ENCODE results near the gene CYP2U1. TPM values are rescaled to one million over a fixed set of nuclear protein-coding genes. Genes with fewer than 3 reads are reported as not detected.
A peak's percentile ranks its signal among the peaks of the same experiment; 100 is the strongest.

Gene CYP2U1
- total RNA-seq (ENCODE audit: unreplicated experiment) = 4.4 TPM
- long read RNA-seq = 0 reads

- TF ChIP-seq, protein P1, sequence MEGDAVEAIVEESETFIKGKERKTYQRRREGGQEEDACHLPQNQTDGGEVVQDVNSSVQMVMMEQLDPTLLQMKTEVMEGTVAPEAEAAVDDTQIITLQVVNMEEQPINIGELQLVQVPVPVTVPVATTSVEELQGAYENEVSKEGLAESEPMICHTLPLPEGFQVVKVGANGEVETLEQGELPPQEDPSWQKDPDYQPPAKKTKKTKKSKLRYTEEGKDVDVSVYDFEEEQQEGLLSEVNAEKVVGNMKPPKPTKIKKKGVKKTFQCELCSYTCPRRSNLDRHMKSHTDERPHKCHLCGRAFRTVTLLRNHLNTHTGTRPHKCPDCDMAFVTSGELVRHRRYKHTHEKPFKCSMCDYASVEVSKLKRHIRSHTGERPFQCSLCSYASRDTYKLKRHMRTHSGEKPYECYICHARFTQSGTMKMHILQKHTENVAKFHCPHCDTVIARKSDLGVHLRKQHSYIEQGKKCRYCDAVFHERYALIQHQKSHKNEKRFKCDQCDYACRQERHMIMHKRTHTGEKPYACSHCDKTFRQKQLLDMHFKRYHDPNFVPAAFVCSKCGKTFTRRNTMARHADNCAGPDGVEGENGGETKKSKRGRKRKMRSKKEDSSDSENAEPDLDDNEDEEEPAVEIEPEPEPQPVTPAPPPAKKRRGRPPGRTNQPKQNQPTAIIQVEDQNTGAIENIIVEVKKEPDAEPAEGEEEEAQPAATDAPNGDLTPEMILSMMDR (IDR thresholded peaks at IDR 0.05; ENCODE audit: partially characterized antibody, unreplicated experiment) = no peak
- peak within 1 kb of the TSS; percentile 95 for H3K4me3 Mint-ChIP-seq (ENCODE audit: unreplicated experiment)
- H3K27ac Mint-ChIP-seq (ENCODE audit: unreplicated experiment) = no peak within 1 kb of the TSS
- no peaks in the 10 kb centered on the region for H3K4me1 Mint-ChIP-seq (ENCODE audit: low read depth, unreplicated experiment)
- peak; percentile 89 for DNase-seq
- H3K27me3 Mint-ChIP-seq (ENCODE audit: unreplicated experiment) = peaks cover 2% of the 10 kb centered on the region
- no peaks in the 10 kb centered on the region for H3K36me3 Mint-ChIP-seq (ENCODE audit: unreplicated experiment)
- peaks cover 2% of the 10 kb centered on the region for H3K9me3 Mint-ChIP-seq (ENCODE audit: unreplicated experiment)
Observed at GRCh38 chr4:107930821-107931774, at the start of gene CYP2U1. TSS of gene CYP2U1 (plus strand) at chr4:107931549. CDS start at chr4:107931644, 95 bp downstream.

- no peaks in the 10 kb centered on the region for H3K9me3 Mint-ChIP-seq (ENCODE audit: unreplicated experiment)
- no peak overlapping the region for H3K27ac Mint-ChIP-seq (ENCODE audit: unreplicated experiment)
- no peak overlapping the region for H3K4me3 Mint-ChIP-seq (ENCODE audit: unreplicated experiment)
- no peaks in the 10 kb centered on the region for H3K27me3 Mint-ChIP-seq (ENCODE audit: unreplicated experiment)
- DNase-seq = no peak
- H3K4me1 Mint-ChIP-seq (ENCODE audit: low read depth, unreplicated experiment) = no peaks in the 10 kb centered on the region
- H3K36me3 Mint-ChIP-seq (ENCODE audit: unreplicated experiment) = peaks cover under 1% of the 10 kb centered on the region
- TF ChIP-seq, protein P1 (IDR thresholded peaks at IDR 0.05; ENCODE audit: partially characterized antibody, unreplicated experiment) = no peak
Observed at GRCh38 chr4:107885865-107886264, 45.5 kb upstream of the CYP2U1 start.

- Mint-ChIP-seq H3K36me3 (ENCODE audit: unreplicated experiment) (peaks cover 6% of the 10 kb centered on the region), H3K27me3 (ENCODE audit: unreplicated experiment) (no peaks in the 10 kb centered on the region)
Observed at GRCh38 chr4:107888237-107888636, 43.1 kb upstream of the CYP2U1 start.

DNA sequence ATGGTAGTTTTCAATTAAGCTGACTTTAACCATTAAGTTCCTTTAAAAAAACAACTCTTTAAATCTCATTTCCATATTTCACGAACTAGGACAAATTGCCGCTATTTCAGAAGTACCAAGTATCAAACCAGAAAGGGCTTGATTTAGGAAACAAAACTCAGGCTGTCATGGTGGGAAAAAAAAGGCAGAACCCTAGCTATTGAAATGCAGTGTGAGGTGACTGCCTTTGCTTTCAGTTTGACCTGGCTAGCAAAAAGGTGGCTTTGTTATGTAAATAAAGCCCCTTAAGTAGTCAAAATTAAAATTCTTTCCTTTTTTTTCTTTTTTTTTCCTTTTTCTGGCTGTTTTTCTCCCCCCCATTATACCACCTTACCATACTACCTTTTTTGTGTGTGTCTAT lies 40.6 kb upstream of the CYP2U1 start:
- no peaks in the 10 kb centered on the region for H3K9me3 Mint-ChIP-seq (ENCODE audit: unreplicated experiment)
- no peaks in the 10 kb centered on the region for H3K27me3 Mint-ChIP-seq (ENCODE audit: unreplicated experiment)
- TF ChIP-seq, protein P1 (IDR thresholded peaks at IDR 0.05; ENCODE audit: partially characterized antibody, unreplicated experiment) = no peak
- H3K27ac Mint-ChIP-seq (ENCODE audit: unreplicated experiment) = no peak overlapping the region
- no peaks in the 10 kb centered on the region for H3K4me1 Mint-ChIP-seq (ENCODE audit: low read depth, unreplicated experiment)
- peaks cover 6% of the 10 kb centered on the region for H3K36me3 Mint-ChIP-seq (ENCODE audit: unreplicated experiment)
- no peak for DNase-seq
- H3K4me3 Mint-ChIP-seq (ENCODE audit: unreplicated experiment) = no peak overlapping the region

More at GRCh38 chr4:107888237-107888636, 43.1 kb upstream of the CYP2U1 start:
- Mint-ChIP-seq H3K9me3 (ENCODE audit: unreplicated experiment) (no peaks in the 10 kb centered on the region), H3K4me1 (ENCODE audit: low read depth, unreplicated experiment) (no peaks in the 10 kb centered on the region), H3K4me3 (ENCODE audit: unreplicated experiment) (no peak overlapping the region), H3K27ac (ENCODE audit: unreplicated experiment) (no peak overlapping the region)
- DNase-seq = no peak
- TF ChIP-seq, protein P1 (IDR thresholded peaks at IDR 0.05; ENCODE audit: partially characterized antibody, unreplicated experiment) = no peak

DNA sequence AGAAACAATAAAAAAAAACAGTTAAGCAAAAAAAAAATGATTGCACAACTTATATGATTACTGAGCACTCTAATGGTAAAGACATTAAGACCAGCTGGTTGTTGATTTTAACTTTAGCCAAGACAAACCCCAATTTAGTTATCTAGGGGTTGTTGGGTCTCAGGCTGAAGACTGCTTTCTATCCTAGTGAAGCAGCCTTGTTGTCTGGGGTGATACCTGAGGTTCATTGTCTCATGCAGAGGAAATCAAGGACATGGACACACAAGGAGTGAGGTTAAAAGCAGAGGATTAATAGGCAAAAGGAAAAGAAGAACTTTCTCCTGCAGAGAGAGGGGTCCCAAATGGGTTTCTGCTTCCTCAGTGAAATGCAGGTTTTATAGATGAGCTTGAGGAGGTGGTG lies 40.0 kb upstream of the CYP2U1 start:
- Mint-ChIP-seq H3K4me3 (ENCODE audit: unreplicated experiment) (no peak overlapping the region), H3K4me1 (ENCODE audit: low read depth, unreplicated experiment) (no peaks in the 10 kb centered on the region), H3K27ac (ENCODE audit: unreplicated experiment) (no peak overlapping the region), H3K36me3 (ENCODE audit: unreplicated experiment) (peaks cover 6% of the 10 kb centered on the region), H3K27me3 (ENCODE audit: unreplicated experiment) (no peaks in the 10 kb centered on the region), H3K9me3 (ENCODE audit: unreplicated experiment) (no peaks in the 10 kb centered on the region)
- TF ChIP-seq, protein P1 (IDR thresholded peaks at IDR 0.05; ENCODE audit: partially characterized antibody, unreplicated experiment) = no peak
- DNase-seq = no peak
